ENCODE data around the gene ADAT1. TPM values are rescaled to one million over a fixed set of nuclear protein-coding genes. Genes with fewer than 3 reads are reported as not detected.

The ADAT1 gene
- total RNA-seq, 2 donors from 2014 or later: 50.1 to 54.9 TPM

GRCh38 chr16:75648265-75649076, 25.4 kb upstream of the ADAT1 start:
- Histone ChIP-seq H3K27ac (ENCODE audit: low read depth, low read length) (peak overlapping the region; percentile 83), H3K9me3 (ENCODE audit: control insufficient read depth, low read length) (no peaks in the 10 kb centered on the region), H3K4me1 (ENCODE audit: control insufficient read depth, insufficient read depth, low read length) (no peaks in the 10 kb centered on the region), H3K27me3 (ENCODE audit: control insufficient read depth, insufficient read depth, low read length, poor library complexity, severe bottlenecking) (no peaks in the 10 kb centered on the region), H3K4me3 (ENCODE audit: low read length) (peak overlapping the region; percentile 97), H3K9ac (ENCODE audit: extremely low read depth, low read length, poor library complexity, severe bottlenecking) (peak overlapping the region; percentile 94), H3K36me3 (ENCODE audit: control insufficient read depth, insufficient read depth, low read length) (peaks cover 44% of the 10 kb centered on the region)
- DNase-seq: peak; percentile 93
- Mint-ChIP-seq H3K27ac (peak overlapping the region; percentile 98), H3K27me3 (ENCODE audit: insufficient read depth) (no peaks in the 10 kb centered on the region), H3K9me3 (no peaks in the 10 kb centered on the region), H3K4me1 (peaks cover 20% of the 10 kb centered on the region), H3K36me3 (ENCODE audit: low read depth) (peaks cover 23% of the 10 kb centered on the region), H3K4me3 (peak overlapping the region; percentile 98)
- WGBS, 2 experiments (ENCODE audit: insufficient coverage in 1 of 2, insufficient read length in 1 of 2): 0% methylated on average over 22 to 62 of the region's 62 CpGs
- no peak for TF ChIP-seq CTCF (conservative IDR thresholded peaks at IDR 0.05)

GRCh38 chr16:75647492-75648264, 24.6 kb upstream of the ADAT1 start, which contains the start of the genes KARS1 and TERF2IP:
TSS of gene KARS1 (minus strand) at chr16:75647665. CDS start at chr16:75647639, 26 bp downstream.
TSS of gene TERF2IP (plus strand) at chr16:75647773. CDS start at chr16:75647883, 110 bp downstream.
- Histone ChIP-seq H3K27ac (ENCODE audit: low read depth, low read length) (peak within 1 kb of the TSS; percentile 83), H3K27me3 (ENCODE audit: control insufficient read depth, insufficient read depth, low read length, poor library complexity, severe bottlenecking) (no peaks in the 10 kb centered on the region), H3K9ac (ENCODE audit: extremely low read depth, low read length, poor library complexity, severe bottlenecking) (peak within 1 kb of the TSS; percentile 94), H3K4me3 (ENCODE audit: low read length) (peak within 1 kb of the TSS; percentile 97), H3K4me1 (ENCODE audit: control insufficient read depth, insufficient read depth, low read length) (no peaks in the 10 kb centered on the region), H3K9me3 (ENCODE audit: control insufficient read depth, low read length) (no peaks in the 10 kb centered on the region), H3K36me3 (ENCODE audit: control insufficient read depth, insufficient read depth, low read length) (peaks cover 42% of the 10 kb centered on the region)
- H3K27me3 Mint-ChIP-seq (ENCODE audit: insufficient read depth): no peaks in the 10 kb centered on the region
- 0 to 1% methylated on average over 49 to 76 of the region's 76 CpGs for WGBS, 2 experiments (ENCODE audit: insufficient coverage in 1 of 2, insufficient read length in 1 of 2)
- peak within 1 kb of the TSS; percentile 98 for H3K4me3 Mint-ChIP-seq
- H3K4me1 Mint-ChIP-seq: peaks cover 20% of the 10 kb centered on the region
- H3K36me3 Mint-ChIP-seq (ENCODE audit: low read depth): peaks cover 29% of the 10 kb centered on the region
- no peak for TF ChIP-seq CTCF (conservative IDR thresholded peaks at IDR 0.05)
- peak; percentile 97 for DNase-seq
- no peaks in the 10 kb centered on the region for H3K9me3 Mint-ChIP-seq
- peak within 1 kb of the TSS; percentile 98 for H3K27ac Mint-ChIP-seq

GRCh38 chr16:75647112-75647491, 24.0 kb upstream of the ADAT1 start:
- H3K27ac ChIP-seq (ENCODE audit: low read depth, low read length): peak overlapping the region; percentile 62
- Mint-ChIP-seq H3K9me3 (no peaks in the 10 kb centered on the region), H3K27me3 (ENCODE audit: insufficient read depth) (no peaks in the 10 kb centered on the region), H3K27ac (peak overlapping the region; percentile 96), H3K36me3 (ENCODE audit: low read depth) (peaks cover 35% of the 10 kb centered on the region), H3K4me1 (peaks cover 20% of the 10 kb centered on the region), H3K4me3 (peak overlapping the region; percentile 98)
- H3K9ac ChIP-seq (ENCODE audit: extremely low read depth, low read length, poor library complexity, severe bottlenecking): peak overlapping the region; percentile 90
- no peaks in the 10 kb centered on the region for H3K9me3 ChIP-seq (ENCODE audit: control insufficient read depth, low read length)
- no peaks in the 10 kb centered on the region for H3K4me1 ChIP-seq (ENCODE audit: control insufficient read depth, insufficient read depth, low read length)
- DNase-seq: no peak
- WGBS, 2 experiments (ENCODE audit: insufficient coverage in 1 of 2, insufficient read length in 1 of 2): 0 to 3% methylated on average over 7 to 18 of the region's 18 CpGs
- peak overlapping the region; percentile 97 for H3K4me3 ChIP-seq (ENCODE audit: low read length)
- H3K27me3 ChIP-seq (ENCODE audit: control insufficient read depth, insufficient read depth, low read length, poor library complexity, severe bottlenecking): no peaks in the 10 kb centered on the region
- TF ChIP-seq CTCF (conservative IDR thresholded peaks at IDR 0.05): no peak
- H3K36me3 ChIP-seq (ENCODE audit: control insufficient read depth, insufficient read depth, low read length): peaks cover 43% of the 10 kb centered on the region

Data from endodermal cell (in vitro differentiated cells).